PFSK-1 (cell line): ENCODE data around the gene FRA10AC1.

Source experiments
- FOXP2 ChIP-seq: optimal IDR thresholded peaks from 2 replicates; pipeline ENCODE3; 2011; ENCODE audit warnings: borderline replicate concordance, control low read depth, inconsistent platforms; ENCODE audit not compliant: insufficient read depth; ENCODE audit errors: extremely low read length, extremely low read depth
- POLR2AphosphoS5 ChIP-seq: IDR thresholded peaks from 2 replicates; pipeline ENCODE4 v1.6.1; 2012; ENCODE audit warnings: low read depth, mild to moderate bottlenecking, control low read depth, low read length, moderate library complexity
- REST ChIP-seq, 2 experiments: IDR thresholded peaks; 2 replicates each; pipeline versions ENCODE4 v1.6.1 to v1.8.0; 2011 to 2012; ENCODE audit warnings: low read depth in 2 of 2, low read length in 2 of 2, control low read depth in 1 of 2, inconsistent platforms in 1 of 2, mild to moderate bottlenecking in 1 of 2, moderate library complexity in 1 of 2; ENCODE audit not compliant: insufficient read depth in 1 of 2
- SIN3A ChIP-seq: IDR thresholded peaks from 2 replicates; pipeline ENCODE4 v1.6.1; 2012; ENCODE audit warnings: mild to moderate bottlenecking, low read length, moderate library complexity, borderline replicate concordance; ENCODE audit not compliant: insufficient read depth
- TAF1 ChIP-seq: IDR thresholded peaks from 2 replicates; pipeline ENCODE4 v1.6.1; 2012; ENCODE audit warnings: low read length, control low read depth, borderline replicate concordance; ENCODE audit not compliant: insufficient read depth

The FRA10AC1 gene

GRCh38 chr10:93671042-93671441, 31.4 kb downstream of the FRA10AC1 start:
- TF ChIP-seq POLR2AphosphoS5 (no peak), REST (IDR thresholded peaks at IDR 0.05; ENCODE audit: insufficient read depth in 1 of 2, low read depth in 2 of 2, low read length in 2 of 2) (no peak), SIN3A (no peak), TAF1 (no peak), FOXP2 (no peak)

- TF ChIP-seq FOXP2 = no peak
- no peak for TF ChIP-seq POLR2AphosphoS5
- TF ChIP-seq TAF1 = no peak
- TF ChIP-seq REST (IDR thresholded peaks at IDR 0.05; ENCODE audit: insufficient read depth in 1 of 2, low read depth in 2 of 2, low read length in 2 of 2) = no peak
- no peak for TF ChIP-seq SIN3A
These were observed 32.0 kb downstream of the FRA10AC1 start for GRCh38 chr10:93670372-93670771.

- TF ChIP-seq TAF1 = no peak
- TF ChIP-seq FOXP2 = no peak
- TF ChIP-seq SIN3A = no peak
- no peak for TF ChIP-seq REST (IDR thresholded peaks at IDR 0.05; ENCODE audit: insufficient read depth in 1 of 2, low read depth in 2 of 2, low read length in 2 of 2)
- no peak for TF ChIP-seq POLR2AphosphoS5
These were observed 34.6 kb downstream of the FRA10AC1 start for GRCh38 chr10:93667795-93668194.

- TF ChIP-seq POLR2AphosphoS5 (no peak), REST (IDR thresholded peaks at IDR 0.05; ENCODE audit: insufficient read depth in 1 of 2, low read depth in 2 of 2, low read length in 2 of 2) (no peak), FOXP2 (no peak), SIN3A (no peak), TAF1 (no peak)
These were observed 36.4 kb downstream of the FRA10AC1 start for GRCh38 chr10:93666030-93666429.

GRCh38 chr10:93657757-93658156, 44.6 kb downstream of the FRA10AC1 start:
- TF ChIP-seq POLR2AphosphoS5 (no peak), REST (IDR thresholded peaks at IDR 0.05; ENCODE audit: insufficient read depth in 1 of 2, low read depth in 2 of 2, low read length in 2 of 2) (no peak), TAF1 (no peak), SIN3A (no peak), FOXP2 (no peak)
